Tibial artery (tissue), 4 donors: Measurements from ENCODE around the gene RBM19.
"Not testable (repeated sequence)": the region's sequence is repeated elsewhere in the genome, so short reads cannot be mapped to it uniquely, and the experiment has no call there.

Source experiments
- DNase-seq, 2 donors: peaks; one replicate each; pipeline ENCODE4 v3.0.0-alpha.2; 2019
- H3K27ac ChIP-seq, 2 donors: fragments of 200-600 bp; sonication (generic) in 1 of 2; 1 replicate in 1 of 2; 2 replicates in 1 of 2; pipeline ENCODE4 v1.5.1; 2018 to 2019; ENCODE audit warnings: mild to moderate bottlenecking in 1 of 2
- H3K27me3 ChIP-seq, 2 donors: fragments of 200-600 bp; sonication (generic) in 1 of 2; one replicate each; pipeline versions ENCODE4 v1.5.1 to v1.6.0; 2016 to 2019
- H3K36me3 ChIP-seq, 3 donors: fragments of 200-600 bp; sonication (generic) in 2 of 3; one replicate each; pipeline ENCODE4 v1.5.1; 2016 to 2019; ENCODE audit warnings: mild to moderate bottlenecking in 2 of 3
- H3K4me1 ChIP-seq, 4 donors: fragments of 200-600 bp; sonication (generic) in 2 of 4; 1 replicate in 3 of 4; 2 replicates in 1 of 4; pipeline ENCODE4 v1.5.1; 2016 to 2019
- H3K4me3 ChIP-seq, 2 donors: fragments of 200-600 bp; sonication (generic) in 1 of 2; 1 replicate in 1 of 2; 2 replicates in 1 of 2; pipeline ENCODE4 v1.5.1; 2018 to 2019; ENCODE audit warnings: mild to moderate bottlenecking in 2 of 2
- H3K9me3 ChIP-seq, 3 donors: fragments of 200-600 bp; sonication (generic) in 1 of 3; one replicate each; pipeline ENCODE4 v1.5.1; 2016 to 2019
- CTCF ChIP-seq, 2 experiments: fragments of 200-600 bp in 1 of 2; fragments of 450-650 bp in 1 of 2; IDR thresholded peaks; one replicate each; pipeline ENCODE4 v1.5.1; 2017 to 2019; ENCODE audit warnings: antibody characterized with exemption in 2 of 2, mild to moderate bottlenecking in 1 of 2, moderate library complexity in 1 of 2
- intact Hi-C: fragments of 100-400 bp; cut with DNase I; formaldehyde crosslinking; loops from one replicate; pipeline ENCODE4 v1.15.0; 2023; ENCODE audit warnings: low total_unique reads

RBM19 gene

GRCh38 chr12:113812411-113813228, 153.5 kb downstream of the RBM19 start:
- Histone ChIP-seq H3K9me3 (peaks cover 0 to 10% (median 6%) of the 10 kb centered on the region in 3 donors), H3K27me3 (no peaks in the 10 kb centered on the region), H3K4me1 (no peaks in the 10 kb centered on the region), H3K36me3 (peaks cover 9 to 57% (median 18%) of the 10 kb centered on the region in 3 donors), H3K27ac (no peak overlapping the region), H3K4me3 (no peak overlapping the region)
- intact Hi-C loops, result no loop called here
- no peak for DNase-seq
- TF ChIP-seq CTCF (IDR thresholded peaks at IDR 0.05), result no peak

- H3K27me3 ChIP-seq, intact Hi-C loops, DNase-seq, H3K4me3 ChIP-seq, H3K4me1 ChIP-seq, H3K27ac ChIP-seq: not testable (repeated sequence)
- Histone ChIP-seq H3K36me3 (peaks cover 0 to 36% (median 10%) of the 10 kb centered on the region in 3 donors), H3K9me3 (peaks cover 0 to 18% (median 9%) of the 10 kb centered on the region in 3 donors)
These were observed 156.5 kb downstream of the RBM19 start for GRCh38 chr12:113809462-113810220.

- no peaks in the 10 kb centered on the region for H3K27me3 ChIP-seq
- H3K4me1 ChIP-seq, result no peaks in the 10 kb centered on the region
- DNase-seq, result no peak
- H3K27ac ChIP-seq, result no peak overlapping the region
- no peak for TF ChIP-seq CTCF (IDR thresholded peaks at IDR 0.05)
- no peak overlapping the region for H3K4me3 ChIP-seq
- intact Hi-C loops, result no loop called here
- peaks cover 0 to 24% (median 10%) of the 10 kb centered on the region in 3 donors for H3K36me3 ChIP-seq
- peaks cover 0 to 18% (median 9%) of the 10 kb centered on the region in 3 donors for H3K9me3 ChIP-seq
These were observed 157.8 kb downstream of the RBM19 start for GRCh38 chr12:113808095-113808951.

- TF ChIP-seq CTCF (IDR thresholded peaks at IDR 0.05), result no peak
- Histone ChIP-seq H3K27ac (no peak overlapping the region), H3K4me1 (no peaks in the 10 kb centered on the region), H3K36me3 (peaks cover 0 to 7% (median 0%) of the 10 kb centered on the region in 3 donors), H3K9me3 (peaks cover 0 to 11% (median 4%) of the 10 kb centered on the region in 3 donors), H3K4me3 (no peak overlapping the region), H3K27me3 (no peaks in the 10 kb centered on the region)
- intact Hi-C loops, result no loop called here
- no peak for DNase-seq
These were observed 160.5 kb downstream of the RBM19 start for GRCh38 chr12:113805673-113806072.

DNA sequence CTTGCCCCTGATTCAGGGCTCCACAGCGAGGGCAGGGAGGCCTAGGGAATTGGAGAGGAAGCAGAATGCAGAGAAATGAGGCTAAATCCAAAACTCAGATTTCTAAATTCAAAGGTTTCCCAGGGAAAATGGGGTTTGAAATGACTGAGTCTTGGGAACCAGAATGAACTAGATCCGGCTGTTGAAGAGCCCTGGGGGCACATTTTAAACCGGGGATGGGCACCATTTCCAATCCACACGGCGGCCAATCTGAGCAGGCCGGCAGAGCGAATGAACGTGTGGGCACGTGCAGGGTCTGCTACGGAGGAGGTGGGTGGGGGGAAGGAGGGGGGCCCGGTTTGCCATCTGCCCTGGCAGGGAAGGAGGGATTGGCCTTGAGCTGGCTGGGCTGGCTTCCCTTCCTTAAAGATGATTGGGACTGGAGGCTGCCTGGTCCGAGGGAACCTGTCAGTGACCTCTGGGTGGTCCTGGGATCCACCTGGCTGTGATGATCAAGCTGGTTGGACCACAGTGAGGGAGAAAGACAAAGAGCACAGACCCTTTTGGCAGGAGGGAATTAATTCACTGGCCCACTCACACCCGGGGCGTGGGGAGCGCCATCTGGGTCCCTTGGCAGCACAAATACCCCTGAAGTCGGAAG, 161.0 kb downstream of the RBM19 start:
- TF ChIP-seq CTCF (IDR thresholded peaks at IDR 0.05), result no peak
- Histone ChIP-seq H3K4me3 (no peak overlapping the region), H3K27ac (no peak overlapping the region), H3K27me3 (no peaks in the 10 kb centered on the region), H3K4me1 (no peaks in the 10 kb centered on the region), H3K9me3 (peaks cover 0 to 11% (median 4%) of the 10 kb centered on the region in 3 donors), H3K36me3 (peaks cover 0 to 7% (median 0%) of the 10 kb centered on the region in 3 donors)
- intact Hi-C loops, result no loop called here
- no peak for DNase-seq
